ENCODE data around the gene LAMTOR2. TPM values are rescaled to one million over a fixed set of nuclear protein-coding genes. Genes with fewer than 3 reads are reported as not detected.
A peak's percentile ranks its signal among the peaks of the same experiment; 100 is the strongest.

LAMTOR2 gene
- total and polyA plus RNA-seq, 9 of the 15 experiments (the other 6 are each of a cell fraction or from before 2014, with no cell fraction given), result 39.0 to 161 (median 74.6) TPM

DNA sequence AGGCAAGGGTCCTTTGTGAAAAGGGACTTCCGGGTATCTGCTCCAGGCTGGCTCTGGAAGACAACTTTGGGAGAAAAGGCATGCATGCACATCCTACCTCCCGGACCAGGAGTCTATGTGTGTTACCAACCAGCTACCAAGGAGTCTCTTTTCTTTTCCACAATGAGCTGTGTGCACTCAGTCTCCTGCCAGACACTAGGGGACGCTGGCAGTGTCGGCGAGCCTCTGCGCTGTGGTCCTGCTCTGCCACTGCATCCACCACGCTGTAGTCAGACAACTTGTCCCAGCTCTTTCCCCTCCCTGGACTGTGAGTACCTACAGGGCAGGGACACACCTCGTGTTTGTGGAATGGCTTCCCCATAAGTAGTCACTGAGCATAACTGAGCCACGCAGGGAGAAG is 28.7 kb upstream of the LAMTOR2 start (continued):
- TF ChIP-seq ZBTB7A (IDR thresholded peaks at IDR 0.05; ENCODE audit: borderline replicate concordance, control insufficient read depth, low read depth, low read length), result peak; percentile 53; the same call in 1 of the 2 replicates
- no peak for TF ChIP-seq U2AF2 (optimal IDR thresholded peaks at IDR 0.05; ENCODE audit: low read depth, low read length)
- TF ChIP-seq, protein P1, sequence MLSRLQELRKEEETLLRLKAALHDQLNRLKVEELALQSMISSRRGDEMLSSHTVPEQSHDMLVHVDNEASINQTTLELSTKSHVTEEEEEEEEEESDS (CRISPR knock-in tag; IDR thresholded peaks at IDR 0.05), result no peak
- no peak for TF ChIP-seq HDAC1 (IDR thresholded peaks at IDR 0.05)
- no peak for TF ChIP-seq RBBP5 (IDR thresholded peaks at IDR 0.05; ENCODE audit: borderline replicate concordance, insufficient read depth, low read length, poor library complexity, severe bottlenecking)
- TF ChIP-seq, protein P2, sequence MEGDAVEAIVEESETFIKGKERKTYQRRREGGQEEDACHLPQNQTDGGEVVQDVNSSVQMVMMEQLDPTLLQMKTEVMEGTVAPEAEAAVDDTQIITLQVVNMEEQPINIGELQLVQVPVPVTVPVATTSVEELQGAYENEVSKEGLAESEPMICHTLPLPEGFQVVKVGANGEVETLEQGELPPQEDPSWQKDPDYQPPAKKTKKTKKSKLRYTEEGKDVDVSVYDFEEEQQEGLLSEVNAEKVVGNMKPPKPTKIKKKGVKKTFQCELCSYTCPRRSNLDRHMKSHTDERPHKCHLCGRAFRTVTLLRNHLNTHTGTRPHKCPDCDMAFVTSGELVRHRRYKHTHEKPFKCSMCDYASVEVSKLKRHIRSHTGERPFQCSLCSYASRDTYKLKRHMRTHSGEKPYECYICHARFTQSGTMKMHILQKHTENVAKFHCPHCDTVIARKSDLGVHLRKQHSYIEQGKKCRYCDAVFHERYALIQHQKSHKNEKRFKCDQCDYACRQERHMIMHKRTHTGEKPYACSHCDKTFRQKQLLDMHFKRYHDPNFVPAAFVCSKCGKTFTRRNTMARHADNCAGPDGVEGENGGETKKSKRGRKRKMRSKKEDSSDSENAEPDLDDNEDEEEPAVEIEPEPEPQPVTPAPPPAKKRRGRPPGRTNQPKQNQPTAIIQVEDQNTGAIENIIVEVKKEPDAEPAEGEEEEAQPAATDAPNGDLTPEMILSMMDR (IDR thresholded peaks at IDR 0.05 in 2 of 3, conservative IDR thresholded peaks at IDR 0.05 in 1 of 3; ENCODE audit: insufficient read depth in 2 of 3, low read depth in 1 of 3, low read length in 3 of 3), result peak; percentile 89 to 98 (median 90)
- TF ChIP-seq, protein P3, sequence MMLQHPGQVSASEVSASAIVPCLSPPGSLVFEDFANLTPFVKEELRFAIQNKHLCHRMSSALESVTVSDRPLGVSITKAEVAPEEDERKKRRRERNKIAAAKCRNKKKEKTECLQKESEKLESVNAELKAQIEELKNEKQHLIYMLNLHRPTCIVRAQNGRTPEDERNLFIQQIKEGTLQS (IDR thresholded peaks at IDR 0.05), result no peak
- TF ChIP-seq, protein P3 (CRISPR knock-in tag; conservative IDR thresholded peaks at IDR 0.05), result no peak
- TF ChIP-seq, protein P4, sequence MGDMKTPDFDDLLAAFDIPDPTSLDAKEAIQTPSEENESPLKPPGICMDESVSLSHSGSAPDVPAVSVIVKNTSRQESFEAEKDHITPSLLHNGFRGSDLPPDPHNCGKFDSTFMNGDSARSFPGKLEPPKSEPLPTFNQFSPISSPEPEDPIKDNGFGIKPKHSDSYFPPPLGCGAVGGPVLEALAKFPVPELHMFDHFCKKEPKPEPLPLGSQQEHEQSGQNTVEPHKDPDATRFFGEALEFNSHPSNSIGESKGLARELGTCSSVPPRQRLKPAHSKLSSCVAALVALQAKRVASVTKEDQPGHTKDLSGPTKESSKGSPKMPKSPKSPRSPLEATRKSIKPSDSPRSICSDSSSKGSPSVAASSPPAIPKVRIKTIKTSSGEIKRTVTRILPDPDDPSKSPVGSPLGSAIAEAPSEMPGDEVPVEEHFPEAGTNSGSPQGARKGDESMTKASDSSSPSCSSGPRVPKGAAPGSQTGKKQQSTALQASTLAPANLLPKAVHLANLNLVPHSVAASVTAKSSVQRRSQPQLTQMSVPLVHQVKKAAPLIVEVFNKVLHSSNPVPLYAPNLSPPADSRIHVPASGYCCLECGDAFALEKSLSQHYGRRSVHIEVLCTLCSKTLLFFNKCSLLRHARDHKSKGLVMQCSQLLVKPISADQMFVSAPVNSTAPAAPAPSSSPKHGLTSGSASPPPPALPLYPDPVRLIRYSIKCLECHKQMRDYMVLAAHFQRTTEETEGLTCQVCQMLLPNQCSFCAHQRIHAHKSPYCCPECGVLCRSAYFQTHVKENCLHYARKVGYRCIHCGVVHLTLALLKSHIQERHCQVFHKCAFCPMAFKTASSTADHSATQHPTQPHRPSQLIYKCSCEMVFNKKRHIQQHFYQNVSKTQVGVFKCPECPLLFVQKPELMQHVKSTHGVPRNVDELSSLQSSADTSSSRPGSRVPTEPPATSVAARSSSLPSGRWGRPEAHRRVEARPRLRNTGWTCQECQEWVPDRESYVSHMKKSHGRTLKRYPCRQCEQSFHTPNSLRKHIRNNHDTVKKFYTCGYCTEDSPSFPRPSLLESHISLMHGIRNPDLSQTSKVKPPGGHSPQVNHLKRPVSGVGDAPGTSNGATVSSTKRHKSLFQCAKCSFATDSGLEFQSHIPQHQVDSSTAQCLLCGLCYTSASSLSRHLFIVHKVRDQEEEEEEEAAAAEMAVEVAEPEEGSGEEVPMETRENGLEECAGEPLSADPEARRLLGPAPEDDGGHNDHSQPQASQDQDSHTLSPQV (IDR thresholded peaks at IDR 0.05), result no peak
- TF ChIP-seq ZNF324 (CRISPR knock-in tag; IDR thresholded peaks at IDR 0.05), result no peak
- no peak for TF ChIP-seq ETV5 (CRISPR knock-in tag; IDR thresholded peaks at IDR 0.05; ENCODE audit: low read depth)
- TF ChIP-seq ELF4 (CRISPR knock-in tag; IDR thresholded peaks at IDR 0.05), result no peak
- TF ChIP-seq HCFC1 (IDR thresholded peaks at IDR 0.05; ENCODE audit: low read depth, low read length), result peak; percentile 13; the same call in 1 of the 2 replicates
- TF ChIP-seq POLR3A (IDR thresholded peaks at IDR 0.05; ENCODE audit: borderline replicate concordance, extremely low read depth, insufficient read depth, insufficient read length), result no peak
- TF ChIP-seq NBN (IDR thresholded peaks at IDR 0.05; ENCODE audit: low read depth), result no peak
- TF ChIP-seq GABPB2 (CRISPR knock-in tag; conservative IDR thresholded peaks at IDR 0.05), result no peak
- no peak for TF ChIP-seq HDAC6 (IDR thresholded peaks at IDR 0.05; ENCODE audit: low read depth, low read length)
- no peak for TF ChIP-seq DIDO1 (tag; IDR thresholded peaks at IDR 0.05; ENCODE audit: low read depth)
- TF ChIP-seq NR2C1 (IDR thresholded peaks at IDR 0.05), result no peak
- no peak for TF ChIP-seq NR2C1 (tag; IDR thresholded peaks at IDR 0.05)
